HG02852 (cell line): ENCODE results near the gene LCMT2.

ENCODE experiments used
- ATAC-seq: cut with Tn5 transposase; IDR thresholded peaks from one replicate; pipeline ENCODE4 v1.9.1; 2021; ENCODE audit warnings: mild to moderate bottlenecking, moderate library complexity; ENCODE audit not compliant: unreplicated experiment

Gene LCMT2, protein sequence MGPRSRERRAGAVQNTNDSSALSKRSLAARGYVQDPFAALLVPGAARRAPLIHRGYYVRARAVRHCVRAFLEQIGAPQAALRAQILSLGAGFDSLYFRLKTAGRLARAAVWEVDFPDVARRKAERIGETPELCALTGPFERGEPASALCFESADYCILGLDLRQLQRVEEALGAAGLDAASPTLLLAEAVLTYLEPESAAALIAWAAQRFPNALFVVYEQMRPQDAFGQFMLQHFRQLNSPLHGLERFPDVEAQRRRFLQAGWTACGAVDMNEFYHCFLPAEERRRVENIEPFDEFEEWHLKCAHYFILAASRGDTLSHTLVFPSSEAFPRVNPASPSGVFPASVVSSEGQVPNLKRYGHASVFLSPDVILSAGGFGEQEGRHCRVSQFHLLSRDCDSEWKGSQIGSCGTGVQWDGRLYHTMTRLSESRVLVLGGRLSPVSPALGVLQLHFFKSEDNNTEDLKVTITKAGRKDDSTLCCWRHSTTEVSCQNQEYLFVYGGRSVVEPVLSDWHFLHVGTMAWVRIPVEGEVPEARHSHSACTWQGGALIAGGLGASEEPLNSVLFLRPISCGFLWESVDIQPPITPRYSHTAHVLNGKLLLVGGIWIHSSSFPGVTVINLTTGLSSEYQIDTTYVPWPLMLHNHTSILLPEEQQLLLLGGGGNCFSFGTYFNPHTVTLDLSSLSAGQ

DNA sequence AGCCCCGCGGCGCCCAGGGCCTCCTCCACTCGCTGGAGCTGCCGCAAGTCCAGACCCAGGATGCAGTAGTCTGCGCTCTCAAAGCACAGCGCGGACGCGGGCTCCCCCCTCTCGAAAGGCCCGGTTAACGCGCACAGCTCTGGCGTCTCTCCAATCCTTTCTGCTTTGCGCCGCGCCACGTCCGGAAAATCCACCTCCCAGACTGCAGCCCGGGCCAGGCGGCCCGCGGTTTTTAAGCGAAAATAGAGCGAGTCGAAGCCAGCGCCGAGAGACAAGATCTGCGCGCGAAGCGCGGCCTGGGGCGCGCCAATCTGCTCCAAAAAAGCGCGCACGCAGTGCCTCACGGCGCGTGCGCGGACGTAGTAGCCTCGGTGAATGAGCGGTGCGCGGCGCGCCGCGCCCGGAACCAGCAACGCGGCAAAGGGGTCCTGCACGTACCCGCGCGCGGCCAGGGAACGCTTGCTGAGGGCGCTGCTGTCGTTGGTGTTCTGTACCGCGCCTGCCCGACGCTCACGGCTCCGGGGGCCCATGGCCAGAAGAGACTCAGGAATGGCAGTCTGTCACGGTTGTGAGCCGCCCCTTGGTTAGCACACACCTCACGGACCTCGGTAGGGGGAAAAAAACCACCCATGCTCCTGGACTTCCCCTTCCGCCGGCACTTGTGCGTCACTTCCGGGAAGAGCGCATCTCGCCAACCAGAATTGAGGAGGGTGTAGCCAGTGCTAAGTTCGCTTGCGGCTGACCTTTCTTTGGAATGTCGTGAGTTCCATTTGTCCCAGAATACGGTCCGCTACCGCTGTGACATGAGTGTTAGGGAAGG is at the start of gene LCMT2:
LCMT2 (minus strand) TSS at position 614 of the 820 bp plus-strand sequence; CDS start at position 530, 84 bp downstream.
- peak; percentile 89 for ATAC-seq

GRCh38 chr15:43378601-43379000 is 48.2 kb upstream of the LCMT2 start:
- ATAC-seq = no peak

DNA sequence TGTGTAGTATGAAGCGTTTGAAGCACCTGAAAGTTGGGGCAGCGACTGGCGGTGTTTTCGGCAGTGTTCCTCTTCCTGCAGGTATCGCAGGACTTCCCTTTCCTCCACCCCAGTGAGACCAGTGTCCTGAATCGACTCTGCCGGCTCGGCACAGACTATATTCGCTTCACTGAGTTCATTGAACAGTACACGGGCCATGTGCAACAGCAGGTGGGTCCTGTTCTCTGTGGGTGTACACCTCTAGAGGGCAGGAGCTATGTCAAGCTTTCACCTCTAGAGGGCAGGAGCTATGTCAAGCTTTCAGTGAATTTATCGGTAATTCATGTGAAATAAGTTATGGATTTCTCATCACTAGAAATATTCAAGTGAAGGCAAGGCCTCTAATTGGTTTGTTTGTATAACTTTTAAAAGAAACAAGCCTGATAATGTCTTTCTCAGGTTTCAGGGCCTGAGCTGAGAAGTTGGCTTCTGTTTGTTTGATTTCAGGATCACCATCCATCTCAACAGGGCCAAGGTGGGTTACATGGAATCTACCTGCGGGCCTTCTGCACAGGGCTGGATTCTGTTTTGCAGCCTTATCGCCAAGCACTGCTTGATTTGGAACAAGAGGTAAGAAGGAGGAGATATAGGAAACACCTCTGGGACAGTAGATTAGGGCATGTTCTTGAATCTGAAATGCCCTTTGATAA is 45.8 kb upstream of the LCMT2 start:
- ATAC-seq = no peak

GRCh38 chr15:43370975-43371974 is 40.9 kb upstream of the LCMT2 start, which contains the start of the genes TUBGCP4 and ZSCAN29:
Gene TUBGCP4 (plus strand): TSS chr15:43371101. CDS start chr15:43371355, 254 bp downstream.
Gene ZSCAN29 (minus strand): TSS chr15:43371043. CDS start chr15:43369913, 1,130 bp downstream.
- ATAC-seq = peak; percentile 76

DNA sequence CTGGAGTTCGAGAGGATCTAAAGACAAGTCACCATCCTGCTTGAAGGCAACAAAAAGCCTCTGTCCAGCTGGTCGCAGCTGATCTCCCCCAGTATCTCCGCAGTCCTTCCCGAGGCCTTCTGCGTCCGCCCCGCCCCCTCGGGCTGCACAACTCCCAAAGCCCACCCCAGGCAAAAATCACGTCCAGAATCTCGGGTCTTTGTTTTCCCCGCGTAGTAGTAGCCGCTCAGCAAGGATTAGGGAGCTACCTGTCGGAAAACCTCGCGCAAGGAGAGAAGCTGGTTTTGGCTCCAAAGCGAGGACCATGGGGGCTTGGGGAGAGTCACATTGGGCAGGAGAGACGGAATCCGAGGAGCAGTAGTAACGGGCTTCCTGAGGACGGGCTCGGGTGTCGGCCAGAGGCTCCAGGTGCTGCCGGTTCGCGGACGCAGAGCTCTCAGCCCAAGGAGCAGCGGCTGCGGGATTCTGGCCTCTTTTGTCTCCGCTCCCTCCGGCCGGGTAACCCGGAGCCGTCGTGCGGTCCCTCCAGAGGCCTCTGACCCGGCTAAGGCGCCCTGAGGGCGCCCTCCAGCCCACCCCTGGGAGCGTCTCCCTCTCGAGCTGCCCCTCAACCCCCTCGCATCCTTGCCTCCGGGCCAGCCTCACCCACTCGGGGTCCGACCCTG is 40.1 kb upstream of the LCMT2 start:
- peak; percentile 31 for ATAC-seq

DNA sequence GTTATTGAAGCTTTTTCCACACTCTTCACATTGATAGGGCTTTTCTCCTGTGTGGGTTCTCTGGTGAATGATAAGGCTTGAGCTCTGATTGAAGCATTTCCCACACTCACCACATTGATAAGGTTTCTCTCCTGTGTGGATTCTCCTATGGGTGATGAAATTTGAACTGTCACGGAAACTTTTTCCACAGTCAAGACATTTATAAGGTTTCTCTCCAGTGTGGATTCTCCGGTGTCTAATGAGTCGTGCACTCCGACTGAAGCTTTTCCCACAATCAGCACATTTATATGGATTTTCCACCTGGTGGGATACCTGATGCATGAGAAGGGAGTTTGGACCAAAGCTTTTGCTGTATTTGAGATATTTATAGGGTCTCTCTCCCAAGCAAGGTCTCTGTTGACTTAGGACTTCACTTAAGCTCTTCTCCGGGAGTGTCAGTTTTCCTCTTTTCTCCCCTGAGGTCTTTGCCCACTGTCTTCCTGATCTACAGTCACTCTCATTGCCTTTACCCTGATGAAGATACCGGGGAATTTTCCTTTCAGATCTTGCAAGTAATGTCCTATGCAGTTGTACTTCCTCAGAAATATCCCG is 31.0 kb upstream of the LCMT2 start:
- no peak for ATAC-seq

DNA sequence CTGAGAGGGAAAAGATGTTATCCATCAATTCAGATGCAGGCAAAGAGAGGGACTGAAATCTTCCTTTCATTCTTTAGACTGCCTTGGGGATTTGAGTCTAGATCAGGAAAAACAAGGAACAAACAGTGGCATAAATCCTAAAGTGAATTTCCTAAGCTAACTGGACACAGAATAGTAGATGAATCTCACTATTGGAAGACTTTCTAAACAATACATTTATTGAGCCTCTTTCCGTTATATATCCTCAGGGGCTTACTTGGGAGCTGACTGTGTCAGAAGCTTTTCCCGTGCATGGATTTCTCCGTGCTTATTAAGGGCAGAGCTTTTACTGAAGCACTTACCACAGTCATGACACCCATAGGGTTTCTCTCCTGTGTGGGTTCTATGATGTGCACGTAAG is 30.4 kb upstream of the LCMT2 start:
- ATAC-seq = no peak

DNA sequence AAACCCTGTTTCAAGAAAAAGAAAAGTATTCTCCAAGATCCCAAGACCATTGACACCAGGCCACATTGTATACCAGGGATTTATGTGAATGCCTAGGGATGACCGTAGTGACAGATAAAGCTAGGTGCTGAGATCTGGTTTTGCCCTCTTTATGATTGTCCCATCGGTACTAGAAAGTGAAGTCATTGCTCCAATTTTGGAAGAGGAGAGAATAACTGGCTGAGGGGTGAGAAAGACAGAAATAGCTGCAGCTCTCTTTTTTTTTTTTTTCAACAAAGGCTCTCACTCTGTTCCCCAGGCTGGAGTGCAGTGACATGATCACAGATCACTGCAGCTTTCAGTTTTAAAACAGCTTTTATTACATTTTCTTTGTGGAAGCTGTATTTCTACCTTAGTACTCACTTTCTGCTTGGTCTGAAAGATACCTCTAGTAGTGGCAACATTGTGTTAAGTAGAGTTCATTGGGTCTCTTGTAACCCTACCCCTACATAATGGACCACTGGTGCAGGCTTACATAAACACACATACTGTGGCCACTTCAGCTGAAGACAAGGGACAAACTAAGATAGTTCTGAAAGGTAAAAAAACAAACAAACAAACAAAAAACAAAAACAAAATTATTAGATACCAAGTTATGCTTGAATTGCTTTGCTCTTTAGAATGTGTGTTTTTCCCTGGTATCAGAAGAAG is 22.5 kb upstream of the LCMT2 start:
- no peak for ATAC-seq

- no peak for ATAC-seq
These were observed 16.7 kb upstream of the LCMT2 start for GRCh38 chr15:43347114-43347513.

GRCh38 chr15:43346305-43346704 is 15.9 kb upstream of the LCMT2 start:
- no peak for ATAC-seq

DNA sequence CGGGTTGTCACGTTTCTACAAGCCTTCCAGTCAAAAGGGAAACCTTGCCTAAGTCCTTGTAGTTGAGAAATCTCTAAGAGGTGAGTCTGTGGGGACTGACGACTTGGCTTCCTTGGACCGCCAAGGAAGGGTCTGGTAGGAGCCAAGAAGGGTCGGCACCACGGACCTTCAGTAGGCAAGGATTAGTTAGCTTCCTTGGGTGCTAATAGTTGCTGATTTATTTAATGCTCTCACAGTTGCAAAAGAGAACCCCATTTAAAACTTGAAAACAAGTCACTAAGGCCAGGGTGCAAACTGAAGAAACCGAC is 361 bp upstream of the LCMT2 start:
- peak; percentile 21 for ATAC-seq

- ATAC-seq = no peak
These were observed 985 bp downstream of the LCMT2 start for GRCh38 chr15:43329217-43329959.

GRCh38 chr15:43325039-43325684 is 5.2 kb downstream of the LCMT2 start:
- no peak for ATAC-seq

DNA sequence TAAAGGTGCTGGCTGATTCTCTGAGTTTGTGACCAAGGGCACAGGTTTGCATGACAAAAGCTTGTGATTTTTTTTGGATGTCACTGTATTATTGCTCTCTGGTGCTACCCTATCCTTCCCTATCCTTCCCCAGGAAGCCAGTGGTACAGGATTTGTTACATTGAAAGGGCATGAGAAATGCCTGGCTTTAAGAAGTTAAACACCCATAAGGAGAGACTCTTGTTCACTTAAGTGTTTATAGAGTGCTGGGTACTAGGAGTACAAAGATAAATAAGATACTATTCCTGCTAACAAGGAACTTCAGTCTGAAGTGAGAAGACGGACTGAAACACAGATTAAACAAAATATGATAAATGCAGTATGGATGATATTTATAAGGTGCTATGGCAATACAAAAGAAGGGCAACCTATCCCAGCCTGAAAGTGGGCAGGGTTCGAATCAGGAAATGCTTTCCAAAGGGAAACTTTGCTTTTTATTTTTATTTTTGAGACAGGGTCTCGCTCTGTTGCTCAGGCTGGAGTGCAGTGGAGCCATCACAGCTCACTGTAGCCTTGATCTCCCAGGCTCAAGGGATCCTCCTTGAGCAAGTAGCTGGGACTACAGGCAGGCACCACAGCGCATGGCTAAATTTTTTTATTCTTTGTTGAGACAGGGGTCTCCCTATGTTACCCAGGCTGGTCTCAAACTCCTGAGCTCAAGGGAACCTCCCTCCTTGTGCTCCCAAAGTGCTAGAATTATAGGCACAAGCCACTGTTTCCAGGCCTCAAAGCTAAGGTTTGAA is 11.2 kb downstream of the LCMT2 start:
- ATAC-seq = no peak

DNA sequence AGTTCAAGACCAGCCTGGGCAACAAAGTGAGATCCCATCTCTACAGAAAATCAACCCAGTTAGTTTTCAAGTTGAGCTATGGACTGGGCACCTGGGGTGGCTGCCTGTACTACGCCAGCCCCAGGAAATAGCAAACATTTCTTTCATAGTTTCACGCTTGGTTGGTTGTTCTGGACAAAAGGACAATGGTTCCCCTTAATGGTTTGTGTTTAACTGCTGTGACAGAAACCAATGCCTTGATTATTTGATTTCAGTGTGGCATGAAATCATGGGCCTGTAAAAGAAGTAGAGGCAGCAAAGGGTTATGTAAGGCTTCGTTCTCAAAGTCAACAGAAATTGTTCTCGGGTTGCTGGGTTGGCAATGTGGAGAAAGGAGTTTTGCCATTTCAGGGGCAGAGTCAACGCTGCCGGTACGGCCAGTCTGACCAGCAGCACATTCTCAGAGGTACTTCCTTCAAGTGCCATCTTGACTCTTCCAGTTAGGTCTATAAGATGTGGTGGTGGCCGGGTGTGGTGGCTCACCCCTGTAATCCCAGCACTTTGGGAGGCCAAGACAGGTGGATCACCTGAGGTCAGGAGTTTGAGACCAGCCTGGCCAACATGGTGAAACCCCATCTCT is 12.7 kb downstream of the LCMT2 start:
- no peak for ATAC-seq

GRCh38 chr15:43316971-43317346 is 13.4 kb downstream of the LCMT2 start:
- ATAC-seq = no peak
